ENCODE data around the gene MACF1. TPM values are rescaled to one million over a fixed set of nuclear protein-coding genes. Genes with fewer than 3 reads are reported as not detected.
A peak's percentile ranks its signal among the peaks of the same experiment; 100 is the strongest.

Gene MACF1
- total RNA-seq, 2 experiments from 2014 or later, result 248 to 252 TPM

- H3K36me3 Mint-ChIP-seq (ENCODE audit: low read depth), result peaks cover 98% of the 10 kb centered on the region
- DNase-seq (no peak), ATAC-seq (ENCODE audit: poor library complexity) (no peak)
- no peak overlapping the region for H3K27ac ChIP-seq (ENCODE audit: low read depth in 1 of 2, low read length in 2 of 2)
- H3K4me3 Mint-ChIP-seq, result no peak overlapping the region
- no peaks in the 10 kb centered on the region for H3K27me3 ChIP-seq (ENCODE audit: control insufficient read depth in 1 of 2, insufficient read depth in 2 of 2, low read length in 2 of 2)
- H3K4me1 ChIP-seq (ENCODE audit: insufficient read depth, low read length), result no peaks in the 10 kb centered on the region
- CTCF ChIA-PET, result interaction anchor here (1.1 kb wide), 1 partner anchor 149 kb away, joined by 3 read pairs; no protein-coding TSS in a partner anchor
- TF ChIP-seq CTCF (IDR thresholded peaks at IDR 0.05), result no peak
- H3K9me3 Mint-ChIP-seq, result no peaks in the 10 kb centered on the region
- no peaks in the 10 kb centered on the region for H3K9me3 ChIP-seq (ENCODE audit: control insufficient read depth in 1 of 2, insufficient read depth in 1 of 2, low read length in 2 of 2)
- intact Hi-C loops (cut with DNase I, micrococcal nuclease), result no loop called here
- no peaks in the 10 kb centered on the region for H3K27me3 Mint-ChIP-seq
- H3K36me3 ChIP-seq (ENCODE audit: insufficient read depth, low read length), result peaks cover 96% of the 10 kb centered on the region
- H3K4me1 Mint-ChIP-seq (ENCODE audit: low read depth), result peaks cover 28% of the 10 kb centered on the region
- H3K4me3 ChIP-seq (ENCODE audit: low read length), result no peak overlapping the region
- POLR2A ChIA-PET, result no interaction called here
- peak overlapping the region; percentile 72 for H3K27ac Mint-ChIP-seq
Observed at GRCh38 chr1:39333296-39333695, 128.8 kb downstream of the MACF1 start.

GRCh38 chr1:39335216-39335615, 130.7 kb downstream of the MACF1 start:
- ChIA-PET CTCF (no interaction called here), POLR2A (no interaction called here)
- Mint-ChIP-seq H3K27me3 (no peaks in the 10 kb centered on the region), H3K36me3 (ENCODE audit: low read depth) (peaks cover 100% of the 10 kb centered on the region), H3K27ac (peak overlapping the region; percentile 8), H3K4me3 (no peak overlapping the region), H3K9me3 (no peaks in the 10 kb centered on the region), H3K4me1 (ENCODE audit: low read depth) (peaks cover 22% of the 10 kb centered on the region)
- no peaks in the 10 kb centered on the region for H3K4me1 ChIP-seq (ENCODE audit: insufficient read depth, low read length)
- peaks cover 96% of the 10 kb centered on the region for H3K36me3 ChIP-seq (ENCODE audit: insufficient read depth, low read length)
- ATAC-seq (ENCODE audit: poor library complexity), result no peak
- TF ChIP-seq CTCF (IDR thresholded peaks at IDR 0.05), result no peak
- H3K27me3 ChIP-seq (ENCODE audit: control insufficient read depth in 1 of 2, insufficient read depth in 2 of 2, low read length in 2 of 2), result no peaks in the 10 kb centered on the region
- no peak overlapping the region for H3K4me3 ChIP-seq (ENCODE audit: low read length)
- DNase-seq, result no peak
- H3K27ac ChIP-seq (ENCODE audit: low read depth in 1 of 2, low read length in 2 of 2), result no peak overlapping the region
- intact Hi-C loops (cut with DNase I, micrococcal nuclease), result no loop called here
- no peaks in the 10 kb centered on the region for H3K9me3 ChIP-seq (ENCODE audit: control insufficient read depth in 1 of 2, insufficient read depth in 1 of 2, low read length in 2 of 2)

- no peak overlapping the region for H3K27ac Mint-ChIP-seq
- Histone ChIP-seq H3K4me3 (ENCODE audit: low read length) (no peak overlapping the region), H3K36me3 (ENCODE audit: insufficient read depth, low read length) (peaks cover 97% of the 10 kb centered on the region), H3K4me1 (ENCODE audit: insufficient read depth, low read length) (no peaks in the 10 kb centered on the region), H3K27me3 (ENCODE audit: control insufficient read depth in 1 of 2, insufficient read depth in 2 of 2, low read length in 2 of 2) (no peaks in the 10 kb centered on the region), H3K9me3 (ENCODE audit: control insufficient read depth in 1 of 2, insufficient read depth in 1 of 2, low read length in 2 of 2) (no peaks in the 10 kb centered on the region), H3K27ac (ENCODE audit: low read depth in 1 of 2, low read length in 2 of 2) (no peak overlapping the region)
- no peak for ATAC-seq (ENCODE audit: poor library complexity)
- H3K36me3 Mint-ChIP-seq (ENCODE audit: low read depth), result peaks cover 97% of the 10 kb centered on the region
- no peak for DNase-seq
- CTCF ChIA-PET, result interaction anchor here (1.1 kb wide), 1 partner anchor 10 kb away, joined by 3 read pairs; no protein-coding TSS in a partner anchor
- H3K9me3 Mint-ChIP-seq, result no peaks in the 10 kb centered on the region
- H3K4me1 Mint-ChIP-seq (ENCODE audit: low read depth), result peaks cover 19% of the 10 kb centered on the region
- intact Hi-C loops (cut with DNase I, micrococcal nuclease), result no loop called here
- POLR2A ChIA-PET, result no interaction called here
- H3K4me3 Mint-ChIP-seq, result no peak overlapping the region
- no peak for TF ChIP-seq CTCF (IDR thresholded peaks at IDR 0.05)
- no peaks in the 10 kb centered on the region for H3K27me3 Mint-ChIP-seq
Observed at GRCh38 chr1:39337067-39337466, 132.6 kb downstream of the MACF1 start.
